HL-60 (cell line): ENCODE data around the gene NRP1.

Source experiments
- DNase-seq, 2 experiments: peaks; one replicate each; pipeline ENCODE4 v3.0.0-alpha.2; 2010 to 2020; ENCODE audit warnings: low read depth in 1 of 2, low spot score in 1 of 2
- H3K27ac ChIP-seq: fragments of 250-450 bp; sonication (Bioruptor Pico); replicated peaks from 2 replicates; pipeline ENCODE4 v1.5.1; 2020; ENCODE audit warnings: mild to moderate bottlenecking, moderate library complexity
- H3K27me3 ChIP-seq: fragments of 250-450 bp; sonication (Bioruptor Pico); 2 replicates; pipeline ENCODE4 v1.5.1; 2021; ENCODE audit warnings: mild to moderate bottlenecking, moderate library complexity; ENCODE audit not compliant: insufficient read depth, poor library complexity, severe bottlenecking
- H3K4me3 ChIP-seq: replicated peaks from 2 replicates; pipeline ENCODE4 v1.5.1; 2011; ENCODE audit warnings: mild to moderate bottlenecking, control low read depth, low read length; ENCODE audit not compliant: insufficient read depth
- GABPA ChIP-seq: IDR thresholded peaks from 2 replicates; pipeline ENCODE4 v1.6.1; 2012; ENCODE audit warnings: low read depth
- POLR2AphosphoS5 ChIP-seq: IDR thresholded peaks from 2 replicates; pipeline ENCODE4 v1.6.1; 2012; ENCODE audit warnings: low read depth
- REST ChIP-seq: IDR thresholded peaks from 2 replicates; pipeline ENCODE4 v1.6.1; 2012; ENCODE audit warnings: low read depth; ENCODE audit not compliant: insufficient replicate concordance
- SPI1 ChIP-seq: IDR thresholded peaks from 2 replicates; pipeline ENCODE4 v1.6.1; 2012; ENCODE audit warnings: low read depth, mild to moderate bottlenecking, borderline replicate concordance
- TF ChIP-seq, protein P1 (sequence below): IDR thresholded peaks from one replicate; pipeline ENCODE4 v1.5.1; 2011; ENCODE audit warnings: low read length, control low read depth, inconsistent platforms; ENCODE audit not compliant: insufficient read depth

NRP1 gene

DNA sequence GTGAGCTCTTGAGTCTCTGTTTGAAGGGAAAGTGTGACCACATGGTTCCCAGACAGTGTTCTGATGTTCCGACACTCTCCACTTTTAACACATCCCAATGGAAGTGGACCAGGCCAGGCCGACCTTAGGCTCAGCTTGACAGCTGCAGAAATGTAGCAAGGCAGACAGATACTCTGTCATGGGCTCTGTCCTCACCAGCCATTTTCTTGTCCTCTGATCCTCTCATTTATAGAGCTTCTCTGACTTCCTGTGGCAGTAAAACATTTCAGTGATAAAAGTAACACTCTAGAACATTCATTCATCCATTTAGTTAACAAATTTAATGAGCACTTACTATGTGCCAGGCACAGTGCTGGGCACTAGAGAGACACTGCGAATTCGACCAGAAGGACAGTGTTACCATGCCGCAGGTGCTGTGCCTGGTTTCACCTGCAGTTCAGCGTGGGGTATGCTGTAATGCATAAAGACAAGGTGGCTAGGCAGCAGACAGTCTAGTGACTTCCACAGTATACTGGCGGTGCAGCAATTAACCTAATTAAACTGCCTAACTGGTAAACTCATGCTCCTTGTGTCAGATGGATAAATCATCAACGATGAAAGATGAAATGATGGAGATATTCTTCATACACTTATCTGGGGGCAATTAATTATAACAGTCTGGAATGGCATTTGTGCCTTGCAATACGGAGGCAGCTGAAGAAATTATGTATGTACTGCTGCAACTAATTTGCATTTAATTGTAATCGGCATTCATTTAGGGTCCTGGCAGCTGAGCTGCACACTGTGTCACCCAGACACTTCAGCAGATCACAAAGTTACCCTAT, 188.1 kb downstream of the NRP1 start:
- Histone ChIP-seq H3K4me3 (no peak overlapping the region), H3K27ac (no peak overlapping the region), H3K27me3 (no peaks in the 10 kb centered on the region)
- DNase-seq, result no peak
- TF ChIP-seq REST (no peak), SPI1 (no peak), POLR2AphosphoS5 (no peak), GABPA (no peak)
- TF ChIP-seq, protein P1, sequence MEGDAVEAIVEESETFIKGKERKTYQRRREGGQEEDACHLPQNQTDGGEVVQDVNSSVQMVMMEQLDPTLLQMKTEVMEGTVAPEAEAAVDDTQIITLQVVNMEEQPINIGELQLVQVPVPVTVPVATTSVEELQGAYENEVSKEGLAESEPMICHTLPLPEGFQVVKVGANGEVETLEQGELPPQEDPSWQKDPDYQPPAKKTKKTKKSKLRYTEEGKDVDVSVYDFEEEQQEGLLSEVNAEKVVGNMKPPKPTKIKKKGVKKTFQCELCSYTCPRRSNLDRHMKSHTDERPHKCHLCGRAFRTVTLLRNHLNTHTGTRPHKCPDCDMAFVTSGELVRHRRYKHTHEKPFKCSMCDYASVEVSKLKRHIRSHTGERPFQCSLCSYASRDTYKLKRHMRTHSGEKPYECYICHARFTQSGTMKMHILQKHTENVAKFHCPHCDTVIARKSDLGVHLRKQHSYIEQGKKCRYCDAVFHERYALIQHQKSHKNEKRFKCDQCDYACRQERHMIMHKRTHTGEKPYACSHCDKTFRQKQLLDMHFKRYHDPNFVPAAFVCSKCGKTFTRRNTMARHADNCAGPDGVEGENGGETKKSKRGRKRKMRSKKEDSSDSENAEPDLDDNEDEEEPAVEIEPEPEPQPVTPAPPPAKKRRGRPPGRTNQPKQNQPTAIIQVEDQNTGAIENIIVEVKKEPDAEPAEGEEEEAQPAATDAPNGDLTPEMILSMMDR, result no peak

DNA sequence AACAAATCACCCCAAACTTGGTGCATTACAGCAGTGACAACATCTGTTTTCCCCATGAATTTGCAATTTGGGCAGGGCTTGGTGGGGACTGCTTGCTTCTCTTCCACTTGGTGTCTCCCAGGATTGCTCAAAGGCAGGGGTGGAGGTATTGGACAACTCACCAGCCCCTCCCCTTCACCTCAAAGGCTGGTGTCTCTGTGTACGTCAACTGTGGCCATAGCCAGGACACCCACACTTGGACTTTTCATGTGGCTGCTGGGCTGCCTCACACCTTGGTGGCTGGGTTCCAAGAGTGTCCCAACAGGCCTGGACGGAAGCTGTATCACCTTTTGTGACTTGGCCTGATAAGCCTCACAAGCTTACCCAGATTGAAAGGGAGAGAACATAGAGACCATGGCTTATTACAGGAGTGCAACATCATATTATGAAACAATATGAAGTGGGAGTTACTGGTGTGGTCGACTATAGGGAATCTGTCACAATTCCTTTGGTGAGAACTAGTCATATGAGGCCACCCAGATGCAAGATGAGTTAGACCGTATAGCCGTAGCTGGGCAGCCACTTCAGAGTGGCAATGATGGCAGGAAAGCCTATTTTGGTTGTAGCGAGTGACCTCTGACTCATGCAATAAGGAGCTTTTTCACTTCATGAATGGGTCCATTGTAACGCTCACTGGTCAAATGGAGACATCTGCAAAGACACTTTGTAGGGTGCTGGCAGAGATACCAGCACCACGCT, 188.8 kb downstream of the NRP1 start:
- no peak for DNase-seq
- Histone ChIP-seq H3K4me3 (no peak overlapping the region), H3K27ac (no peak overlapping the region), H3K27me3 (no peaks in the 10 kb centered on the region)
- no peak for TF ChIP-seq SPI1
- TF ChIP-seq GABPA, result no peak
- TF ChIP-seq, protein P1, result no peak
- no peak for TF ChIP-seq REST
- TF ChIP-seq POLR2AphosphoS5, result no peak

- no peak for DNase-seq
- Histone ChIP-seq H3K27ac (no peak overlapping the region), H3K27me3 (no peaks in the 10 kb centered on the region), H3K4me3 (no peak overlapping the region)
- TF ChIP-seq GABPA (no peak), POLR2AphosphoS5 (no peak), REST (no peak), SPI1 (no peak)
- TF ChIP-seq, protein P1, result no peak
Measured at GRCh38 chr10:33143160-33143728, 191.2 kb downstream of the NRP1 start.
